ENCODE results near the gene CNTNAP1.
A peak's percentile ranks its signal among the peaks of the same experiment; 100 is the strongest.

The CNTNAP1 gene

GRCh38 chr17:42672038-42672437, 10.3 kb upstream of the CNTNAP1 start:
- Histone ChIP-seq H3K27me3 (ENCODE audit: insufficient read depth, poor library complexity, severe bottlenecking) (peaks cover 60% of the 10 kb centered on the region), H3K27ac (replicated peaks) (no peak overlapping the region), H3K4me3 (replicated peaks; ENCODE audit: insufficient read depth, low read length) (no peak overlapping the region)
- DNase-seq (ENCODE audit: low read depth in 1 of 2, low spot score in 1 of 2): no peak
- TF ChIP-seq REST (IDR thresholded peaks at IDR 0.05; ENCODE audit: insufficient replicate concordance, low read depth) (no peak), CTCF (IDR thresholded peaks at IDR 0.05; ENCODE audit: insufficient read depth, low read length) (no peak), SPI1 (IDR thresholded peaks at IDR 0.05; ENCODE audit: borderline replicate concordance, low read depth) (no peak), GABPA (IDR thresholded peaks at IDR 0.05; ENCODE audit: low read depth) (no peak), POLR2AphosphoS5 (IDR thresholded peaks at IDR 0.05; ENCODE audit: low read depth) (no peak)

- Histone ChIP-seq H3K27me3 (ENCODE audit: insufficient read depth, poor library complexity, severe bottlenecking) (peaks cover 60% of the 10 kb centered on the region), H3K27ac (replicated peaks) (no peak overlapping the region), H3K4me3 (replicated peaks; ENCODE audit: insufficient read depth, low read length) (no peak overlapping the region)
- DNase-seq (ENCODE audit: low read depth in 1 of 2, low spot score in 1 of 2): no peak
- TF ChIP-seq POLR2AphosphoS5 (IDR thresholded peaks at IDR 0.05; ENCODE audit: low read depth) (no peak), CTCF (IDR thresholded peaks at IDR 0.05; ENCODE audit: insufficient read depth, low read length) (no peak), REST (IDR thresholded peaks at IDR 0.05; ENCODE audit: insufficient replicate concordance, low read depth) (no peak), SPI1 (IDR thresholded peaks at IDR 0.05; ENCODE audit: borderline replicate concordance, low read depth) (no peak), GABPA (IDR thresholded peaks at IDR 0.05; ENCODE audit: low read depth) (no peak)
These were observed 9.0 kb upstream of the CNTNAP1 start for GRCh38 chr17:42673266-42673884.

- Histone ChIP-seq H3K27ac (replicated peaks) (no peak overlapping the region), H3K4me3 (replicated peaks; ENCODE audit: insufficient read depth, low read length) (no peak overlapping the region), H3K27me3 (ENCODE audit: insufficient read depth, poor library complexity, severe bottlenecking) (peaks cover 59% of the 10 kb centered on the region)
- TF ChIP-seq CTCF (IDR thresholded peaks at IDR 0.05; ENCODE audit: insufficient read depth, low read length) (peak; percentile 33), POLR2AphosphoS5 (IDR thresholded peaks at IDR 0.05; ENCODE audit: low read depth) (no peak)
- no peak for DNase-seq (ENCODE audit: low read depth in 1 of 2, low spot score in 1 of 2)
These were observed 8.2 kb upstream of the CNTNAP1 start for GRCh38 chr17:42673885-42674754.
